GM12878 (cell line): ENCODE data around the gene SORCS2. TPM values are rescaled to one million over a fixed set of nuclear protein-coding genes. Genes with fewer than 3 reads are reported as not detected.

ENCODE experiments used
- ATAC-seq: fragments of 200-7000 bp; cut with Tn5 transposase; 3 replicates; pipeline ENCODE4 v1.9.1; 2020; ENCODE audit warnings: mild to moderate bottlenecking, moderate library complexity
- BruUV-seq: library from RNA; stranded (reverse); fragments of 400-500 nt; replicated peaks from 2 replicates; lab custom pipeline; 2021; lab: Mats Ljungman, UMichigan
- CTCF ChIA-PET: fragments of 300-600 bp; sonication (Branson Sonifier 250); formaldehyde crosslinking; extraction: SDS; loops from one replicate; lab custom pipeline; 2021; ENCODE audit warnings: inconsistent platforms; lab: Yijun Ruan, JAX
- POLR2A ChIA-PET: fragments of 350-600 bp; formaldehyde crosslinking; extraction: SDS; loops from one replicate; lab custom pipeline; 2021; ENCODE audit warnings: inconsistent platforms; lab: Charles Lee
- RAD21 ChIA-PET: fragments of 300-600 bp; sonication (Branson Sonifier 250); formaldehyde crosslinking; loops from one replicate; lab custom pipeline; 2023; ENCODE audit warnings: antibody characterized with exemption; ENCODE audit not compliant: unreplicated experiment; lab: Charles Lee
- SMC1A ChIA-PET: fragments of 300-600 bp; sonication (Branson Sonifier 250); formaldehyde crosslinking; loops from one replicate; lab custom pipeline; 2023; ENCODE audit not compliant: unreplicated experiment, uncharacterized antibody; lab: Charles Lee
- DNase-seq: peaks from one replicate; pipeline ENCODE4 v3.0.0-alpha.2; 2011; ENCODE audit warnings: low read depth, low spot score
- FAIRE-seq: peaks from 3 replicates; lab custom pipeline; 2011; peaks lifted over from hg19 to GRCh38; lab: Jason Lieb, UNC
- H2AFZ ChIP-seq: 2 replicates; pipeline ENCODE4 v1.6.0; 2011; ENCODE audit warnings: low read depth, low read length, control low read depth; ENCODE audit not compliant: control insufficient read depth
- H3K27ac ChIP-seq: 2 replicates; pipeline ENCODE4 v1.5.1; 2011; ENCODE audit warnings: control low read depth; ENCODE audit not compliant: control insufficient read depth, insufficient read depth
- H3K27me3 ChIP-seq, 2 experiments: replicated peaks in 1 of 2; 2 replicates each; pipeline versions ENCODE4 v1.6.0 to v1.6.1; 2011; ENCODE audit warnings: low read length in 1 of 2; ENCODE audit not compliant: control insufficient read depth in 2 of 2, insufficient read depth in 2 of 2
- H3K36me3 ChIP-seq, 2 experiments: 2 replicates each; pipeline ENCODE4 v1.5.1; 2011; ENCODE audit warnings: low read length in 1 of 2; ENCODE audit not compliant: control insufficient read depth in 2 of 2, insufficient read depth in 2 of 2
- H3K4me1 ChIP-seq: 2 replicates; pipeline ENCODE4 v1.6.1; 2011; ENCODE audit warnings: mild to moderate bottlenecking, low read length, moderate library complexity, mixed read lengths; ENCODE audit not compliant: control insufficient read depth, insufficient read depth
- H3K4me2 ChIP-seq: 2 replicates; pipeline ENCODE4 v1.6.0; 2011; ENCODE audit warnings: control low read depth; ENCODE audit not compliant: control insufficient read depth, insufficient read depth
- H3K4me3 ChIP-seq: fragments of 200-600 bp; sonication (generic); 2 replicates; pipeline ENCODE4 v1.5.1; 2016
- H3K79me2 ChIP-seq: 2 replicates; pipeline ENCODE4 v1.6.0; 2011; ENCODE audit warnings: low read length; ENCODE audit not compliant: control insufficient read depth, insufficient read depth
- H3K9ac ChIP-seq: 2 replicates; pipeline ENCODE4 v1.8.0; 2011; ENCODE audit warnings: low read length, control low read depth, mixed read lengths; ENCODE audit not compliant: control insufficient read depth, insufficient read depth
- H3K9me3 ChIP-seq: replicated peaks from 3 replicates; pipeline ENCODE4 v1.5.1; 2011; ENCODE audit warnings: mild to moderate bottlenecking, low read length; ENCODE audit not compliant: control insufficient read depth, insufficient read depth
- H4K20me1 ChIP-seq: 2 replicates; pipeline ENCODE4 v1.6.0; 2011; ENCODE audit not compliant: control insufficient read depth, insufficient read depth
- ATF3 ChIP-seq: IDR thresholded peaks from 2 replicates; pipeline ENCODE4 v1.6.1; 2011; ENCODE audit warnings: low read depth, mild to moderate bottlenecking, low read length, moderate library complexity, borderline replicate concordance; ENCODE audit errors: extremely low read depth
- BCL3 ChIP-seq: IDR thresholded peaks from 2 replicates; pipeline ENCODE4 v1.6.1; 2011; ENCODE audit warnings: borderline replicate concordance, low read depth, mild to moderate bottlenecking, moderate library complexity, low read length; ENCODE audit not compliant: insufficient read depth, poor library complexity, severe bottlenecking
- HCFC1 ChIP-seq: fragments of 150-350 bp; IDR thresholded peaks from 2 replicates; pipeline ENCODE4 v1.6.1; 2014; ENCODE audit warnings: low read length
- ZNF24 ChIP-seq: fragments of 450-650 bp; IDR thresholded peaks from 2 replicates; pipeline ENCODE4 v1.6.1; 2017; ENCODE audit warnings: antibody characterized with exemption, mild to moderate bottlenecking
- ZNF384 ChIP-seq: IDR thresholded peaks from 2 replicates; pipeline ENCODE4 v1.6.1; 2012; ENCODE audit warnings: low read depth, mild to moderate bottlenecking, low read length, improper control_type of control experiment, borderline replicate concordance
- ZSCAN29 ChIP-seq: fragments of 450-650 bp; IDR thresholded peaks from 2 replicates; pipeline ENCODE4 v1.6.1; 2017; ENCODE audit warnings: mild to moderate bottlenecking, moderate library complexity
- WGBS: methylation state at CpG from one replicate; pipeline ENCODE4 v1.1.6; 2016; ENCODE audit warnings: low lambda C conversion rate; ENCODE audit not compliant: insufficient replicate concordance, insufficient coverage; ENCODE audit errors: missing lambda C conversion rate; 5-methylcytosine and 5-hydroxymethylcytosine counted together
- in situ Hi-C: fragments of 300-500 bp; cut with MboI; formaldehyde crosslinking; loops from 9 replicates; pipeline ENCODE4 v1.14.3; 2018; ENCODE audit warnings: mixed read lengths
- intact Hi-C: fragments of 100-400 bp; cut with micrococcal nuclease; formaldehyde crosslinking; loops from one replicate; pipeline ENCODE4 v1.14.2; 2022; ENCODE audit not compliant: unreplicated experiment
- polyA plus RNA-seq, 11 experiments: library from polyadenylated mRNA; depleted of rRNA in 4 of 11; unstranded in 6 of 11; stranded (reverse) in 5 of 11; fragments of >200 nt; fragmentation: Nextera tagmentation in 4 of 11; fragmentation: Illumina TruSeq in 1 of 11; extraction: Ambion mirVana in 4 of 11; extraction: Trizol in 1 of 11; gene quantifications; 1 replicate in 1 of 11; 2 replicates in 10 of 11; pipeline versions ENCODE4 v1.2.1 to v1.2.3, GENCODE V29; 2011 to 2016; ENCODE audit warnings: inconsistent platforms in 2 of 11, missing spikeins in 2 of 11, low read depth in 1 of 11
- total RNA-seq, 4 experiments: library from RNA; depleted of rRNA in 3 of 4; stranded (reverse); fragments of >200 nt in 3 of 4; fragmentation: Illumina TruSeq in 1 of 4; extraction: Trizol in 1 of 4; gene quantifications; 2 replicates each; pipeline versions ENCODE4 v1.2.1 to v1.2.3, GENCODE V29; 2013 to 2021

The SORCS2 gene
- total and polyA plus RNA-seq, 10 of the 15 experiments (the other 5 are each of a cell fraction or from before 2014, with no cell fraction given): 0.01 to 0.15 (median 0.05) TPM; not detected in 5

- peaks cover 0 to 2% of the 10 kb centered on the region in 2 experiments; a peak in 2 of 4 replicates for H3K27me3 ChIP-seq
- SMC1A ChIA-PET: interaction anchor here (0.5 to 1.4 kb wide), 2 partner anchors 18 to 40 kb away, joined by 5 to 7 read pairs; no protein-coding TSS in a partner anchor
- no peak overlapping the region for H3K27ac ChIP-seq
- DNase-seq (no peak), FAIRE-seq (no peak), ATAC-seq (no peak)
- H3K9me3 ChIP-seq: no peaks in the 10 kb centered on the region
- H4K20me1 ChIP-seq: no peaks in the 10 kb centered on the region
- intact Hi-C loops (loop anchor here (5.0 kb wide), 1 partner anchor 225 kb away; no protein-coding TSS in a partner anchor), in situ Hi-C loops (no loop called here)
- RAD21 ChIA-PET: interaction anchor here (1.1 to 2.2 kb wide), 2 partner anchors 40 to 44 kb away, joined by 4 to 14 read pairs; no protein-coding TSS in a partner anchor
- no peak overlapping the region for H3K4me2 ChIP-seq
- no peak overlapping the region for H3K9ac ChIP-seq
- no peak overlapping the region for H3K4me3 ChIP-seq
- CTCF ChIA-PET: interaction anchor here (0.9 to 2.6 kb wide), 6 partner anchors 27 to 253 kb away, joined by 3 to 27 read pairs (median 4); no protein-coding TSS in a partner anchor
- TF ChIP-seq ZNF384 (no peak), ZNF24 (no peak), HCFC1 (no peak), ZSCAN29 (no peak), BCL3 (no peak), ATF3 (no peak)
- H3K4me1 ChIP-seq: peaks cover 4% of the 10 kb centered on the region; the same call in 1 of the 2 replicates
- no peak overlapping the region for H2AFZ ChIP-seq
- no TSS peak for BruUV-seq
- no peaks in the 10 kb centered on the region for H3K36me3 ChIP-seq
- WGBS: 29% methylated on average over 15 of the region's 15 CpGs
- POLR2A ChIA-PET: no interaction called here
- no peaks in the 10 kb centered on the region for H3K79me2 ChIP-seq
These were observed 570.2 kb downstream of the SORCS2 start for GRCh38 chr4:7762376-7763030.
